Lower leg skin (tissue), 3 donors: ENCODE data around the gene EIPR1.

Experiments used
- CTCF ChIP-seq, 3 donors: fragments of 450-650 bp; IDR thresholded peaks; one replicate each; pipeline ENCODE4 v1.5.1; 2016; ENCODE audit warnings: antibody characterized with exemption in 3 of 3, mild to moderate bottlenecking in 3 of 3, moderate library complexity in 2 of 3
- POLR2A ChIP-seq, 2 donors: fragments of 450-650 bp; IDR thresholded peaks; one replicate each; pipeline ENCODE4 v1.6.1; 2016 to 2017; ENCODE audit warnings: antibody characterized with exemption in 2 of 2, mild to moderate bottlenecking in 1 of 2, moderate library complexity in 1 of 2

- TF ChIP-seq POLR2A (IDR thresholded peaks at IDR 0.05) (no peak), CTCF (IDR thresholded peaks at IDR 0.05) (no peak)
These were observed 190.9 kb downstream of the EIPR1 start for GRCh38 chr2:3186766-3187165.
